OCI-LY7 (cell line): ENCODE data around the gene BCL11A. TPM values are rescaled to one million over a fixed set of nuclear protein-coding genes. Genes with fewer than 3 reads are reported as not detected.

Experiments
- BruUV-seq: library from RNA; stranded (reverse); fragments of 400-500 nt; replicated peaks from 2 replicates; lab custom pipeline; 2021; lab: Mats Ljungman, UMichigan
- CTCF ChIA-PET: fragments of 300-600 bp; sonication (Branson Sonifier 250); formaldehyde crosslinking; loops from one replicate; lab custom pipeline; 2022; ENCODE audit warnings: antibody characterized with exemption; ENCODE audit not compliant: unreplicated experiment; lab: Charles Lee
- POLR2A ChIA-PET: fragments of 300-600 bp; sonication (Branson Sonifier 250); formaldehyde crosslinking; loops from one replicate; lab custom pipeline; 2022; ENCODE audit warnings: antibody characterized with exemption; lab: Charles Lee
- DNase-seq: peaks from one replicate; pipeline ENCODE4 v3.0.0-alpha.2; 2015; ENCODE audit warnings: low spot score
- H2AFZ ChIP-seq: fragments of 200-600 bp; sonication (generic), shearing (Covaris generic); 2 replicates; pipeline ENCODE4 v1.6.1; 2014; ENCODE audit warnings: mild to moderate bottlenecking, antibody characterized with exemption, low read length, moderate library complexity
- H3K27ac ChIP-seq: fragments of 200-600 bp; sonication (generic); 2 replicates; pipeline ENCODE4 v1.5.1; 2014; ENCODE audit warnings: mixed run types, low read depth, mild to moderate bottlenecking, moderate library complexity, low read length, inconsistent platforms; ENCODE audit not compliant: poor library complexity, severe bottlenecking
- H3K36me3 ChIP-seq: fragments of 200-600 bp; sonication (generic); 2 replicates; pipeline ENCODE4 v1.6.1; 2014; ENCODE audit warnings: mild to moderate bottlenecking, antibody characterized with exemption, low read length, moderate library complexity, mixed read lengths; ENCODE audit not compliant: insufficient read depth
- H3K4me1 ChIP-seq: fragments of 200-600 bp; sonication (generic); 2 replicates; pipeline ENCODE4 v1.5.1; 2014; ENCODE audit warnings: mild to moderate bottlenecking, low read length; ENCODE audit not compliant: insufficient read depth, poor library complexity, severe bottlenecking
- H3K4me2 ChIP-seq: fragments of 200-600 bp; sonication (generic); 2 replicates; pipeline ENCODE4 v1.6.1; 2014; ENCODE audit warnings: mild to moderate bottlenecking, low read length
- H3K4me3 ChIP-seq: fragments of 200-600 bp; sonication (generic); 2 replicates; pipeline ENCODE4 v1.5.1; 2014; ENCODE audit warnings: mild to moderate bottlenecking, low read depth, low read length; ENCODE audit not compliant: poor library complexity, severe bottlenecking
- H3K79me2 ChIP-seq: fragments of 200-600 bp; sonication (generic); 2 replicates; pipeline ENCODE4 v1.6.1; 2016; ENCODE audit warnings: low read depth, mild to moderate bottlenecking, low read length, moderate library complexity, mixed read lengths; ENCODE audit not compliant: insufficient read depth
- H3K9me2 ChIP-seq: fragments of 200-600 bp; sonication (generic); 2 replicates; pipeline ENCODE4 v1.6.1; 2016; ENCODE audit warnings: mild to moderate bottlenecking, low read length, mixed read lengths; ENCODE audit not compliant: insufficient read depth
- H3K9me3 ChIP-seq: fragments of 200-600 bp; sonication (generic); 2 replicates; pipeline ENCODE4 v1.6.1; 2014; ENCODE audit warnings: mild to moderate bottlenecking, mixed run types, low read length, mixed read lengths
- H4K20me1 ChIP-seq: fragments of 200-600 bp; sonication (generic); 2 replicates; pipeline ENCODE4 v1.6.1; 2014; ENCODE audit warnings: mild to moderate bottlenecking, antibody characterized with exemption, low read length, moderate library complexity, mixed read lengths; ENCODE audit not compliant: insufficient read depth
- EZH2phosphoT487 ChIP-seq: fragments of 200-600 bp; sonication (generic); IDR thresholded peaks from 2 replicates; pipeline ENCODE4 v1.6.1; 2018; ENCODE audit warnings: low read depth, borderline replicate concordance, mild to moderate bottlenecking, mixed run types, antibody characterized with exemption, low read length, moderate library complexity, mixed read lengths
- intact Hi-C: fragments of 100-400 bp; cut with micrococcal nuclease; formaldehyde crosslinking; loops from one replicate; pipeline ENCODE4 v1.10.0; 2022; ENCODE audit not compliant: unreplicated experiment
- total RNA-seq, 2 experiments: library from RNA; depleted of rRNA in 1 of 2; stranded (reverse); fragments of >200 nt in 1 of 2; shearing (Covaris generic) in 1 of 2; gene quantifications; 2 replicates each; pipeline ENCODE4 v1.2.3, GENCODE V29; 2014 to 2022
- TF ChIP-seq, protein P1 (sequence below): fragments of 200-600 bp; sonication (generic); conservative IDR thresholded peaks from 2 replicates; pipeline ENCODE4 v1.5.1; 2014; ENCODE audit warnings: mild to moderate bottlenecking, antibody characterized with exemption, low read length, moderate library complexity, mixed read lengths

The BCL11A gene
- total RNA-seq, 2 experiments from 2014 or later: 64.3 to 167 TPM

DNA sequence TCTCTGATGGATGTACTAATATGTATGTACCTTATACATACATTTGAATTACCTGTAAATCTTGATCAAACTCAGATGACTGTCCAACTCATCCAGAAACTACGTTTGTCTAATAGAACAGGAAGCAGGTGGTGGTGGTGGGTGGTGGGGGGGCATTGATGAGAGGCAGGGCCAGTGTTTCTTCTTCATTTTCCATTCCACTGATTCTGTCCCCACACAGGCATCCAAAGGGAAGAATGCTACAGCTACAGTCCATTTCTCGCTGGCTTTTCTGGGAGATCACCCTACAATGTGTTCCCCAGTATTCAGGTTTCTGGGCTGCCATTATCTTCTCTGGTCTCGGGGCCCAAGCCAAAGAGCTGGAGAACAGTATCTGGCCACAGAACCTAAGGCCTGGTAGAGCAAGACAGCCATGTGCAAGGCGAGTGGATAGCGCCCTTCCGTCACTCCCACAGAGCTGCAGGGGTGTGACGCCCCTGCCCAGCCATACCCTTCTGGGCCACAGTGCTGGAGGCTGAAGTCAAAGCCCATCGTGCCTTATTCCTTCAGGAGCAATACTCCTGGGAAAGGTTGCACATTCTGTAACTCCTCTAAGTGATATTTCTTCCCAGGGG lies 54.5 kb downstream of the BCL11A start:
- H3K4me2 ChIP-seq: no peak overlapping the region
- no peak overlapping the region for H2AFZ ChIP-seq
- no peak for TF ChIP-seq EZH2phosphoT487
- TF ChIP-seq, protein P1, sequence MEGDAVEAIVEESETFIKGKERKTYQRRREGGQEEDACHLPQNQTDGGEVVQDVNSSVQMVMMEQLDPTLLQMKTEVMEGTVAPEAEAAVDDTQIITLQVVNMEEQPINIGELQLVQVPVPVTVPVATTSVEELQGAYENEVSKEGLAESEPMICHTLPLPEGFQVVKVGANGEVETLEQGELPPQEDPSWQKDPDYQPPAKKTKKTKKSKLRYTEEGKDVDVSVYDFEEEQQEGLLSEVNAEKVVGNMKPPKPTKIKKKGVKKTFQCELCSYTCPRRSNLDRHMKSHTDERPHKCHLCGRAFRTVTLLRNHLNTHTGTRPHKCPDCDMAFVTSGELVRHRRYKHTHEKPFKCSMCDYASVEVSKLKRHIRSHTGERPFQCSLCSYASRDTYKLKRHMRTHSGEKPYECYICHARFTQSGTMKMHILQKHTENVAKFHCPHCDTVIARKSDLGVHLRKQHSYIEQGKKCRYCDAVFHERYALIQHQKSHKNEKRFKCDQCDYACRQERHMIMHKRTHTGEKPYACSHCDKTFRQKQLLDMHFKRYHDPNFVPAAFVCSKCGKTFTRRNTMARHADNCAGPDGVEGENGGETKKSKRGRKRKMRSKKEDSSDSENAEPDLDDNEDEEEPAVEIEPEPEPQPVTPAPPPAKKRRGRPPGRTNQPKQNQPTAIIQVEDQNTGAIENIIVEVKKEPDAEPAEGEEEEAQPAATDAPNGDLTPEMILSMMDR: no peak
- peaks cover 67% of the 10 kb centered on the region for H3K79me2 ChIP-seq
- H3K36me3 ChIP-seq: peaks cover 93% of the 10 kb centered on the region
- no TSS peak for BruUV-seq
- CTCF ChIA-PET: no interaction called here
- intact Hi-C loops: no loop called here
- H3K9me3 ChIP-seq: no peaks in the 10 kb centered on the region
- H4K20me1 ChIP-seq: peaks cover 11% of the 10 kb centered on the region; the same call in 1 of the 2 replicates
- DNase-seq: no peak
- POLR2A ChIA-PET: interaction anchor here (0.5 to 1.8 kb wide), 4 partner anchors 8 to 661 kb away, joined by 3 to 9 read pairs (median 4); no protein-coding TSS in a partner anchor
- no peaks in the 10 kb centered on the region for H3K9me2 ChIP-seq
- H3K4me3 ChIP-seq: no peak overlapping the region
- H3K27ac ChIP-seq: no peak overlapping the region
- H3K4me1 ChIP-seq: peaks cover 24% of the 10 kb centered on the region

DNA sequence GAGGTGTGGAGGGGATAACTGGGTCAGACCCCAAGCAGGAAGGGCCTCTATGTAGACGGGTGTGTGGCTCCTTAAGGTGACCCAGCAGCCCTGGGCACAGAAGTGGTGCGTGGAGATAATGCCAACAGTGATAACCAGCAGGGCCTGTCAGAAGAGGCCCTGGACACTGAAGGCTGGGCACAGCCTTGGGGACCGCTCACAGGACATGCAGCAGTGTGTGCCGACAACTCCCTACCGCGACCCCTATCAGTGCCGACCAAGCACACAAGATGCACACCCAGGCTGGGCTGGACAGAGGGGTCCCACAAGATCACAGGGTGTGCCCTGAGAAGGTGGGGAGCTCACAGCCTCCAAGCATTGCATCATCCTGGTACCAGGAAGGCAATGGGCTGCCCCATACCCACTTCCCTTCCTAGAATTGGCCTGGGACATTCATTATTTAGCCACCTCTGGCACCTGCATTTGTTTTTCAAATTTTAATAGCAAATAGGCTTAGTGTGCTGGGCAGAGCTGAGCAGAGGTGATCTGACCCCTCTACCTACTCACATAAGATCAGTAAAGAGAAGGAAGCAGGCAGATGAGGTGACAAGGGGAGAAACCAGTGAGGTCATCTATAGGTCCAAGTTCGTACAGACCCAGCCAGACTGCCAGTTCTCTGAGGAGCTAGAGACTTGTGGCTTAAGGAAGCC lies 55.2 kb downstream of the BCL11A start:
- BruUV-seq: no TSS peak
- intact Hi-C loops: no loop called here
- Histone ChIP-seq H3K4me1 (peaks cover 30% of the 10 kb centered on the region), H3K4me2 (no peak overlapping the region), H3K9me3 (no peaks in the 10 kb centered on the region), H2AFZ (no peak overlapping the region), H3K36me3 (peaks cover 94% of the 10 kb centered on the region), H3K4me3 (no peak overlapping the region), H3K79me2 (peaks cover 66% of the 10 kb centered on the region), H3K9me2 (no peaks in the 10 kb centered on the region), H4K20me1 (peaks cover 15% of the 10 kb centered on the region; the same call in 1 of the 2 replicates), H3K27ac (no peak overlapping the region)
- CTCF ChIA-PET: no interaction called here
- TF ChIP-seq, protein P1: no peak
- TF ChIP-seq EZH2phosphoT487: no peak
- no peak for DNase-seq
- POLR2A ChIA-PET: interaction anchor here (0.5 to 1.8 kb wide), 3 partner anchors 9 to 660 kb away, joined by 3 to 9 read pairs (median 6); no protein-coding TSS in a partner anchor
